ENCODE results near the gene VCAN.

VCAN gene

GRCh38 chr5:83469075-83469474, 2.5 kb upstream of the VCAN start:
- DNase-seq: no peak

- peak in 1 of 2 experiments; percentile 52 for DNase-seq
Observed at GRCh38 chr5:83470526-83471404, 779 bp upstream of the VCAN start.

GRCh38 chr5:83472213-83472507, 616 bp downstream of the VCAN start:
- peak in 1 of 2 experiments; percentile 24 for DNase-seq

- peak; percentile 24 to 72 for DNase-seq
Observed at GRCh38 chr5:83472508-83473345, 1.2 kb downstream of the VCAN start.

GRCh38 chr5:83473346-83474160, 2.0 kb downstream of the VCAN start:
- DNase-seq: peak; percentile 96 to 97

- DNase-seq: peak; percentile 85 to 93
Observed at GRCh38 chr5:83474161-83474796, 2.7 kb downstream of the VCAN start.

- peak in 1 of 2 experiments; percentile 10 for DNase-seq
Observed at GRCh38 chr5:83474991-83475390, 3.4 kb downstream of the VCAN start.

- no peak for DNase-seq
Observed at GRCh38 chr5:83475391-83475863, 3.9 kb downstream of the VCAN start.

GRCh38 chr5:83475935-83476814, 4.6 kb downstream of the VCAN start:
- no peak for DNase-seq

GRCh38 chr5:83482961-83483360, 11.4 kb downstream of the VCAN start:
- no peak for DNase-seq

GRCh38 chr5:83484294-83484693, 12.8 kb downstream of the VCAN start:
- no peak for DNase-seq

- no peak for DNase-seq
Observed at GRCh38 chr5:83485842-83486241, 14.3 kb downstream of the VCAN start.

GRCh38 chr5:83487155-83487554, 15.6 kb downstream of the VCAN start:
- DNase-seq: no peak

GRCh38 chr5:83488271-83488670, 16.7 kb downstream of the VCAN start:
- DNase-seq: peak in 1 of 2 experiments; percentile 20

GRCh38 chr5:83488821-83489220, 17.3 kb downstream of the VCAN start:
- DNase-seq: no peak

GRCh38 chr5:83490203-83490602, 18.7 kb downstream of the VCAN start:
- DNase-seq: no peak

GRCh38 chr5:83492331-83492730, 20.8 kb downstream of the VCAN start:
- DNase-seq: no peak

GRCh38 chr5:83493644-83494043, 22.1 kb downstream of the VCAN start:
- no peak for DNase-seq

GRCh38 chr5:83494087-83494620, 22.6 kb downstream of the VCAN start:
- no peak for DNase-seq

- DNase-seq: no peak
Observed at GRCh38 chr5:83494666-83495065, 23.1 kb downstream of the VCAN start.

- no peak for DNase-seq
Observed at GRCh38 chr5:83496626-83497025, 25.1 kb downstream of the VCAN start.

Measured in NCI-H524 (cell line).